HG02588 (cell line): ENCODE measurements around the gene SUOX.
"Not testable (repeated sequence)": the region's sequence is repeated elsewhere in the genome, so short reads cannot be mapped to it uniquely, and the experiment has no call there.

ENCODE experiments used
- ATAC-seq: cut with Tn5 transposase; IDR thresholded peaks from one replicate; pipeline ENCODE4 v1.9.1; 2021; ENCODE audit warnings: mild to moderate bottlenecking, moderate library complexity; ENCODE audit not compliant: unreplicated experiment

SUOX gene

DNA sequence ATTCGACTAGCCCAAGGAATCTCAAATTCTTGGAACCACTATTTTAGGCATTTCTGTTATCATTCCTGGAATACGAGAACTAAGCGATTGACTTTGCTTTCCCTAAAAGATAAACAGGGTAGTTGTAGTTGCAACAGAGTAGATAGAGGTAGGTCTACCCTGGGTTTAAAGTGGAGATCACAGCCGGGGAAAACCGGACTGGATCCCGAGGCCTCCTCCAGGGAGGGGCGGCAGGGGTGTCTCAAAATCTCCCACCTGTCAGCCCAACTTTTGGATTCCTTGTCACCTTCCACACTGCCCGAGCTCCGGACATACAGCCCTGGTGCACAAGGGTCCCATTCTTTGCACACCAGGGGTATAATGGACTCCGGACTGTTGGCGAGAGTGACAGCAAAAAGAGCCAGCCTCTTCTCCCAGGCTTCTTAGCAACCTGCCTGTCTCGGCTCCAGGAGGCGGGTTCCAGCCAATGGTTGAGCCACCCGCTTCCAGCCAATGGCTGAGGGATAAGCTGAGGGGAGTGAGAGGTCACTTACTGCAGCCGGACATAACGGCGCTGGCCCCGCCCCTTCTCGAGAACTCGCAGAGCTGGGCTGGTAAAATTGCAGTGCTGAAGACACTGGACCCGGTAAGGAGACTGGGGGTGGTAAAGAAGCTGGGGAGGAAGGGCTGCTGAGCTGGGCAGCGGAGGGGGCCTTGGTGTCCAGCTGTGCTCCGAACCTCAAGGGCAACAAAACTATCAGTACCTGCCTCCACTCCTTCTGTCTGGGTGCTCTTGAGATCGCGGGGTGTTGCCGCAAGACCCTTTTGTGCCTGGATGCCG is at the start of gene SUOX:
SUOX (plus strand) TSS at position 562 of the 820 bp plus-strand sequence. CDS start 4,946 bp downstream, outside the sequence.
- ATAC-seq = peak; percentile 99

DNA sequence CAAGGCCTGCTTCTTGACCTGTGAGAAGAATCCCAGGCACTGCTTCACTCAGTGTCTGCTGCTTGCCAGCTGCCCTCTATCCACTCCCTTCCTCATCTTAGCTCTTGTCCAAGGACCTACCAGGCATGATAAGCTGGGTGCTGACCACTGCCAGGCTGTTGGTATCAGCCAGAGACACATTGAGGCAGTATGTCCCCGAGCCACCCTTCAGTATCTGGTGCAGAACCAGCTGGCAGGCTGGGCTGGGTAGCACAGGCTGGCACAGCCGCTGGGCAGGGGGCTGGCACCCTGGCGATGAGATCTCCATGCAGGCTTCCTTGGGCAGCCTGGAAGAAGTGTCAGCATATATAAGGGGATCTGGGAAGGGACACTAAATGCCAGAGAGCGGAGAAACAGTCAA is 41.7 kb upstream of the SUOX start:
- no peak for ATAC-seq

DNA sequence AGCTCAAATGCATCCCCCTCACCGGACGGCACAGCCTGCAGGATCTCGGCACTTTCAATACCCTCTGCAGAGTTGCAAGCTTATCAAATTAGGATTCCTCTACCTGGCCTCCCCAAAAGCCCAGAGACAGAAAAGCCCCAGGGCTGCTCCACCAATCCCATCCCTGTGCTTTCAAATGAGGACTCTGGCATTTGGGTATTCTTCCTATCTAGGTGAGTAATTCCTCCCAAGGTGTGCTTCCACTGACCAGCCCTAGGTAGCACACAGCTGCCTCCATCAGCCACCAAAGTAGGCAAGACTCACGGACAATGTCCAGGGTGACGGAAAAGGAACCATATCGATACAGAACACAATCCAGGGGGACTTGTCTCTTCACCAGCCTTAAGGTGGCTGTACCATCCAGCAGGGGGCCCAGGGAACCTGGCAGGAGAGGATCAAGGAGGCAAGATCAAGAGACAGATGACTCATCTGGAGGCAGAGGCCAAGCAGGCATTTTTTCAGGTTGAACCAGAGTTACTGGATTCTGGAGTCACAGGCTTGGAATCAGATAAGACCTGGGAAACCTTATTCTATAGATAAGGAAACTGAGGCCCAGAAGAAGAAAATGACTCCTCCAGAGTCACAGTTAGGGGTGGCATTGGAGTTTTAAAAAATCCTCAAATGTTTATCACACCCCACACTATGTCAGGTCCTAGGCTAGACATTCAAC is 41.1 kb upstream of the SUOX start:
- no peak for ATAC-seq

DNA sequence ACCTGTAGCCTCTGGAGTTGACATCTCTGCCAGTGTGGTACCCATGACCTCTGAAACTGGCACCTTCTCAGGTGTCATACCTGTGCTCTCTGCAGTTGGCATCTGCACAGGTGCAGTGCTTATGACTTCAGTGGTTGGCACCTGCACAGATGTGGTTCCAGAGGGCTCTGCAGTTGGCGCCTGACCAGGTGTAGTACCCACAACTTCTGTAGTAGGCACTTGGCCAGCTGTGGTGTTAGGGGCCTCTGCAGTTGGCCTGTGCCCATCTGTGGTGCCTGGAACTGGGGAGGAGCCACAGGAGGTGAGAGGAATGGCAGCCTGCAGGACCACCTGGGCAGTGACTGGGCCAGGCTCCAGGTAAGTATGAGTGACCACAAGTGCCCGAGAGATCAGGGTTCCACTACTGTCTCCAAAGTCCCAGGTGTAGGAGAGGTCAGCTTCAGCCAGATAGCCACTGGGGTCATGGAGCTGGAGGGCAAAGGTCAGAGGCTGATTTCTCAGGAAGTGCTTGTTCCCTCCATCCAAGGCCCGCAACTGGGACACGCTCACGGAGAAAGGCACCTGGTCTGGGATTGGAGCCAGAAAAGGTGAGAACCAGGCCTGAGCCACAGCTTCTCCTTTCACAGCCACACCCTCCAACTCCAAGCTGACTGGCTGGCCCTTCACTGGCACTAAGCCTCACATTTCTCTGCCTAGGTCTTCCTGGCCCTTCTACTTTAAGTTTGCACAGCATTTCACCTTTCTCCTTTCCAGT is 39.8 kb upstream of the SUOX start:
- ATAC-seq = no peak

DNA sequence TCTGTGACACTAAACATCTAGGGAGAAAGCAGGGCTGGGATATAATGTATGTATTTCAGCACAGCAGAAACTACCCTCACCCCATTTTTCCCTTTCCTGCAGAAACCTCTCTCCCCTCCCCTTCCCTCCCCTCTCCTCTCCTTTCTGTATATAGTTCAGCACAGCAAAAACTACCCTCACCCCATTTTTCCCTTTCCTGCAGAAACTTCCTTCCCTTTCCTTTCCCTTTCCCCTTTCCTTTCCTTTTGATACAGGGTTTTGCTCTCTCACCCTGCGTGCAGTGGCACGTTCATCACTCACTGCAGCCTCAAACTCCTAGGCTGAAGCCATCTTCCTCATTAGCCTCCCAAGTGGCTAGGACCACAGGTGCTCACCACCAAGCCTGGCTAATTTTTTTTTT is 33.3 kb upstream of the SUOX start:
- no peak for ATAC-seq

DNA sequence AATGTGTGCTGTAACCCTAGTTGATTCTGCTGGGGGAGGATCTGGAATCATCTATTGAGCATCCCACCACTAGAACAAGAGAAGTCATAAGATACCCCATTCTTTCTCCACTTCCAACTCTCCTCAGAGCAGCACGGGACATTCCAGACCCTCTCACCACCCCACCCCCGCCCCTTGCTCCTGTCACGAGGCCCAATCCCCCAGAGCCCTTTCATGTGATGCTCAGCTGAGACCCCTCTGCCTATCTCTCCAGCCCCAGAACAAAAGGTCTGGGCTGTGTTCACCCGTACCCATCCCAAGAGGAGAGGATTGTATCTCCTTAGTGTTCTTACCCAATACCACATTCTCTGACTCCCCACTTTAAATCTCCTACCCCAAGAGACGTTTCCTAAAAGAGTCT is 31.8 kb upstream of the SUOX start:
- no peak for ATAC-seq

DNA sequence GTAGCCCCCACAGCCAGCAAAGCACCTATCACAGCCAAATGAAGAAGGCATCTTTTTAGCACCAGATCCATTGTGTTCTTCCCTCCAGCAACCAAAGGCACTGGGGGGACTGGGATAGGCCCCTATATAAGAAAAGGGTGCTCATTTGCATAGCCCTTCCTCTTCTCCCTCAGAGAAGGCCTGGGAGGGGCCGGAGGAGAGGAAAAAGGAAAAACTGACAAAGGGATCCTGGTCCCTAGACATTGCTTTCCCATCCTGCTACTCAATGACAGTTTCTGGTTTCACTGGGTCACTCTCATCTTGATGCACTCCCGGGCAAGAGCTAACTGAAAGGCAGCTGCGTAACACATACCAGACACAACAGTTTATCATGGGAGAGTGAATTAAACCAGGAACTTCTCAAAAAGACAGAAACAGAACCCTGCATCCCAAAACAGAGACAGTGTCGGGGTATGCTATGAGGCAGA is 31.1 kb upstream of the SUOX start, which contains the start of gene PMEL:
PMEL (minus strand) TSS at position 102 of the 467 bp plus-strand sequence; CDS start at position 71, 31 bp downstream.
- no peak for ATAC-seq

DNA sequence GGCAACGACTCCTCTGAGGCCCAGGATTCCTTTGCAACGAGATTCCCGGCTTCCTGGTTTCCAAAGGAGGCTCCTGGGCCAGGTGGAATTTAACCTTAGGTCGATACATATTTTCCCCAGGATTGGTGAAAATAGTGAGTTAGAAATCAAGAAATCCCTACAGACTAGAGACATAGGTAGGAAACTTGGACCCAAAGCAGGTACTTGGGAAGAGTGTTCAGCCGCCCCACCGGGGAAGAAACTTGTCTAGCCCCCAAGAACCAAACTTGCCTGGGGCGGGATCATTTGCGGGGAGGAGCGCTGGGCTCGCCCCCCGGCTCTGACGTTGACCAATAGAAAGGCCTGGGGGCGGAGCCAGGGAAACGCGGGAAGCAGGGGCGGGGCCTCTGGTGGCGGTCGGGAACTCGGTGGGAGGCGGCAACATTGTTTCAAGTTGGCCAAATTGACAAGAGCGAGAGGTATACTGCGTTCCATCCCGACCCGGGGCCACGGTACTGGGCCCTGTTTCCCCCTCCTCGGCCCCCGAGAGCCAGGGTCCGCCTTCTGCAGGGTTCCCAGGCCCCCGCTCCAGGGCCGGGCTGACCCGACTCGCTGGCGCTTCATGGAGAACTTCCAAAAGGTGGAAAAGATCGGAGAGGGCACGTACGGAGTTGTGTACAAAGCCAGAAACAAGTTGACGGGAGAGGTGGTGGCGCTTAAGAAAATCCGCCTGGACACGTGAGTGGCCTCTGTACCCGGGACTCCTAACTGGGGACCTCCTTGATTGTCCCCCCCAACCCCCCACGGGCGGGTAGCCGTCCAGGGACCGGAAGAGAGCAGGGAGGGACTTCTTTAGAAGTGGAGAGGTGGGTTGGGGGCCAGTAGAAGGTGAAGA is 30.4 kb upstream of the SUOX start, which contains the start of gene CDK2:
CDK2 (plus strand) TSS at position 423 of the 874 bp plus-strand sequence; CDS start at position 602, 179 bp downstream.
- peak; percentile 94 for ATAC-seq

DNA sequence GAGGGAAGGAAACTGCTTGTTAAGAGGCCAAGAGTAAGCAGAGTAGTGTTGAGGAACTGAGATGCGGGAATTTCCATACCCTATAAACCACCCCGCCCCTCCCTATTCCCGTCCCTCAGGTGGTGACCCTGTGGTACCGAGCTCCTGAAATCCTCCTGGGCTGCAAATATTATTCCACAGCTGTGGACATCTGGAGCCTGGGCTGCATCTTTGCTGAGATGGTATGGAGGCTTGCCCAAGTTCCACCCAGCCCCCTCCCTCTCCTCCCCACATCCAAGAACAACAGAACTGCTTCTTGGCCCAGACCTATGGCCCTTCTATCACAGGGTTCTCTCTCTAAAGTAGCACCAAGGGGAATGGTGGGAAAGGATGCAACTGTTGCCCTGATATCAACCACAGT is 27.7 kb upstream of the SUOX start:
- no peak for ATAC-seq

DNA sequence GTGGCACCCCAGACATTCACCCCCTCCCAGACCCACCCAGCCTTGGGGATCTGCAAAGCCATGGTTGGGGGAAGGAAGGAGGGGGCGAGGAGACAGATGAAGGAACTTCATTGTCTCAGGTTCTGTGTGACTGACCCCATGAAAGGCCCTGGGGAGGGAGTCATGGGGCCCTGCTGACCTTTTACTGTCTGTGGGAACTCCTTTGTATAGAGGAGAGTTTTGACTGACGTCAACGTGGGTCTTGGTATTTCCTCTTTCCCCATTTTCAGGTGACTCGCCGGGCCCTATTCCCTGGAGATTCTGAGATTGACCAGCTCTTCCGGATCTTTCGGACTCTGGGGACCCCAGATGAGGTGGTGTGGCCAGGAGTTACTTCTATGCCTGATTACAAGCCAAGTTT is 26.3 kb upstream of the SUOX start:
- no peak for ATAC-seq

DNA sequence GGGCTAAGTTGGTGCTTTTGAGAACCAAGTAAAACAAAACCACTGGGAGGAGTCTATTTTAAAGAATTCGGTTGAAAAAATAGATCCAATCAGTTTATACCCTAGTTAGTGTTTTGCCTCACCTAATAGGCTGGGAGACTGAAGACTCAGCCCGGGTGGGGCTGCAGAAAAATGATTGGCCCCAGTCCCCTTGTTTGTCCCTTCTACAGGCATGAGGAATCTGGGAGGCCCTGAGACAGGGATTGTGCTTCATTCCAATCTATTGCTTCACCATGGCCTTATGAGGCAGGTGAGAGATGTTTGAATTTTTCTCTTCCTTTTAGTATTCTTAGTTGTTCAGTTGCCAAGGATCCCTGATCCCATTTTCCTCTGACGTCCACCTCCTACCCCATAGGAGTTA is 25.0 kb upstream of the SUOX start:
- ATAC-seq = no peak

DNA sequence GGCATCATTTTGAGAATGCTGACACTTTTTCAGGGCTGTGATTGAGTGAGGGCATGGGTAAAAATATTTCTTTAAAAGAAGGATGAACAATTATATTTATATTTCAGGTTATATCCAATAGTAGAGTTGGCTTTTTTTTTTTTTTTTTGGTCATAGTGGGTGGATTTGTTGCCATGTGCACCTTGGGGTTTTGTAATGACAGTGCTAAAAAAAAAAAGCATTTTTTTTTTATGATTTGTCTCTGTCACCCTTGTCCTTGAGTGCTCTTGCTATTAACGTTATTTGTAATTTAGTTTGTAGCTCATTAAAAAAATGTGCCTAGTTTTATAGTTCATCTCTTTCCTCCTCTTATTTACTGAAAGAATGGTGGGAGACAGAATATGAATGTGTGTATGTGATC is 24.6 kb upstream of the SUOX start:
- no peak for ATAC-seq

DNA sequence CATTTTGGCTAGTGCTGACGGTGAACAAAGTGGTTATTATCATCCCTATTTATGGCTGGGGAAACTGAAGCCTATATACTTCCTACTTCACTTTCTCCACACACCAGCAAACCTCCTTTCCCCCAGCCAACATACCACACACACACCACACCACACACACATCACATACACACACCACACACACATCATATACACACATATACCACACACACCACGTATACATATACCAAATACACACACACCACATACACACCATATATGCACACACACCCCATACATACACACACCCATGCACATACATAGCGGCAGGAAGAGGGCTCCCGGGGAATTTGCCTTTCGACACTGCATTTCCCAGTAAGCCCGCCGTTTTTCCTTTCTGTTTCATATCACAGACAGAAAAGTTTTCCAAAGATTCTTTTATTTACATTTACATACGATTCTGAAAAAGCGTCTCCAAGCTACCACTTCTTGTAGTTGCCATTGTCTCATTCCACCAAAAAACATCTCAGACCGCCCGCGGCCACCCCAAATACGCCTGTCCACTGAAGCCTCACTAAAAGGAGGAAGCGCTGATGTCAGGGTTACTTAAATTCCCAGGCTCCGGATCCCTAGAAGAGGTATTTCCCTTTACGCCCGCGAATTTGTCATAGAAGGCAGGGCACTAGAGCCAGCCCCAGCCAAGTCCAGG is 24.0 kb upstream of the SUOX start:
- ATAC-seq = no peak

DNA sequence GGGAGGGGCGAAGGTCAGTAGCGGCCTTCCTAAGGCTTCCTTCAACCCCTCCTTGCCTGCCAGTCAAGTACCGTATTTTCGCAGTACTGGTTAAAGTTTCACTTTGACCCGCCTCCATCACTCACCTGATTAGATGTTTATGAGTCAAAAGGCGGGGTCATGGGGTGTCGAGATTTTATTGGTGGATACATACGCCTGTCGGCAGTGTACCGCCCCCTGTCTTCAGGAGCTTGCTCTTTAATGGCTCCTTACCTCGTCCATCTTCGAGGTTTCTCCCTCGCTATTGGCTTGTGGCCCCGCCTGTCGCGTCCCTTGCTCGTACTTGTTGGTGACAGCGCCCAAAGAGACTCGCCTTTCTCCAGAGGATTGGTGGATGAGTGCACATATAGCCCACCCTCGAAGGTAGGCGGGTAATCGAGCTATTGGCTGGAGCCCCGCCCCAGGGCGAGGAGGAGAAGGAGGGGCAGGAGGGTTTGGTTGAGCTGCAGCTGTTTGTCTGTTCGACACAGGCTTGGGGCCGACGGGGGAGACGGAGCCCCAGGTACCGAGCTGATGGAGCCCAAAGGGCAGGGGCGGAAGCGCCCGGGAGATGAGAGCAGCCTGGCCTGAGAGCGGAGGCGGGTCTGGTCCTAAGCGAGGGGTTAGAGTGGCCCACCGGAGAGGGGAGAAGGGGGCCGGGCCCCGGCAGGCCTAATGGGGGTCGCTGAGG is 23.3 kb upstream of the SUOX start, which contains the start of gene RAB5B:
RAB5B (plus strand) TSS at position 480 of the 709 bp plus-strand sequence. CDS start 12,883 bp downstream, outside the sequence.
- ATAC-seq = peak; percentile 88

DNA sequence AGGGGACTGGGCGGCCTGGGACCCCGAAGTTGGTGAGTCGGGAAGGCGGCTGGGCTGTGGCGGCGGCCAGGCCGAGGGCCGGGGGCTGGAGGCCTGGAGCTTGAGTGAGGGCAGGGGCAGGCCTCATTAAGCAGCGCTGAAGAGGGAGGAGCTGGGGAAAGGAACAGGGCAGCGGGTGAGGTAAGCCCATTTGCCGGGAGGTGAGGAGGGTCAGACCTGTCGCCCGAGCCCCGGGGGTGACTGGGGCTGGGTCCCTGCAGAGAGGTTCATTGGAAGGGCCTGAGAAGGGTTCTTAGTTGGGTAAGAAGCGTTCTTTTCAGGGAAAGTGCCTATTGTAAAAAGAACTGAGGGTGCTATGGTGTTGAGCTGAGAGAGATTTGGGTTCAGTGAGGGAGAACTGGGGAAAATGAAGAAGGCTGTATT is 22.8 kb upstream of the SUOX start:
- ATAC-seq = peak; percentile 20

DNA sequence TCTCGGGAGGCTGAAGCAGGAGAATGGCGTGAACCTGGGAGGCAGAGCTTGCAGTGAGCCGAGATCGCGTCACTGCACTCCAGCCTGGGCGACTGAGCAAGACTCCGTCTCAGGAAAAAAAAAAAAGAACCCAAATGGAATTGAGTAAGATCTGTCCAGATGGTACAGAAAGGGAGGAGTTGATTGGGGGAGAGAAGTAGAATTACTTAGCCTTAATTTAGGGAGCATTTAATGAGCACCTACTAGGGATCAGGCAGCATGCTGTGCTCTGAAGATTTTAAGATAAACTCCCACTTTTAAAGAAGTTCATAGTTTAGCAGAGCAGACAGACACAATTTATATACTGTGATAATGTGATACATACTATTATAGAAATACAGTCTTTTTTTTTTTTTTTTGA is 18.7 kb upstream of the SUOX start:
- ATAC-seq = no peak

DNA sequence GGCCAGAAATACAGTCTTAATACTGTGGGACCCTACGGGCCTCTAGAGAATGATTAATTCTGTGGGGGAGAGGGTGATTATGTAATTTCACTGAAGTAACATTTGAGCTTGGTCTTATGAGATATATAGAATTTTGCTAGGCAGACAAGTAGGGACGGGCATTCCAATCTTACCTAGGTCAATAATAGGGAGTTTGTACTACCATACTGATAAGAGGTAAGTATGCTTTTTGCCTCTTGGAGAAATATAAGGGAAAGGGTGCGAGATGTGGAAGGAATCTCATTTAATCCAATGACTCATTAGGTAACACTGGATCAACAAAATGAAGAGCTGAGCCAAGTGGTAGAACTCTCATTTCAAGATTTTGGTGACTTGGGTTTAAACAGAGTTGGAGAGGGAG is 18.0 kb upstream of the SUOX start:
- no peak for ATAC-seq

DNA sequence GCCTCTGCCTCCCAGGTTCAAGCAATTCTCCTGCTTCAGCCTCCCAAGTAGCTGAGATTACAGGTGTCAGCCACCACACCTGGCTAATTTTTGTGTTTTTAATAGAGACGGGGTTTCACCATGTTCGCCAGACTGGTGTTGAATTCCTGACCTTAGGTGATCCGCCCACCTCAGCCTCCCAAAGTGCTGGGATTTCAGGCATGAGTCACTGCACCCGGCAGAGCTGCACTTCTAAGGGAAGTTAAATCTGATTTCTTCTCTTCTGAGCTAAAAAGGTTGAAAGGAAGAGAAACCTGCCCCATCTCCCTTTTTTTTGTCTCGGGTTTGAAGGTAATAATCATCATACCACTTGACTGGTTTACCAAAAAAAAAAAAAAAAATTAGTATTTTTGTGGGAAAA is 15.2 kb upstream of the SUOX start:
- not testable (repeated sequence) for ATAC-seq
